SK-N-MC (cell line): ENCODE data around the gene BRD3.

ENCODE experiments used
- DNase-seq: peaks from one replicate; pipeline ENCODE4 v3.0.0-alpha.2; 2011; ENCODE audit warnings: low read depth, low spot score
- H3K27ac ChIP-seq: fragments of 200-600 bp; sonication (generic); 2 replicates; pipeline ENCODE4 v1.5.1; 2016; ENCODE audit warnings: mixed run types
- H3K36me3 ChIP-seq: fragments of 200-600 bp; sonication (generic); 2 replicates; pipeline ENCODE4 v1.6.1; 2017; ENCODE audit warnings: antibody characterized with exemption, low read length, mixed read lengths; ENCODE audit not compliant: insufficient read depth
- H3K4me3 ChIP-seq: fragments of 200-600 bp; sonication (generic); 2 replicates; pipeline ENCODE4 v1.5.1; 2016
- H3K9ac ChIP-seq: fragments of 200-600 bp; sonication (generic); 2 replicates; pipeline ENCODE4 v1.8.0; 2017; ENCODE audit warnings: mixed run types, mixed read lengths; ENCODE audit not compliant: insufficient read length
- H3K9me3 ChIP-seq: fragments of 200-600 bp; sonication (generic); 2 replicates; pipeline ENCODE4 v1.6.1; 2017; ENCODE audit warnings: low read depth, mild to moderate bottlenecking, antibody characterized with exemption, low read length, moderate library complexity, mixed read lengths
- EZH2 ChIP-seq: fragments of 200-600 bp; sonication (generic); IDR thresholded peaks from one replicate; pipeline ENCODE4 v1.6.1; 2017; ENCODE audit warnings: antibody characterized with exemption
- FOXP2 ChIP-seq: optimal IDR thresholded peaks from 2 replicates; pipeline ENCODE3; 2011; ENCODE audit warnings: mild to moderate bottlenecking, moderate library complexity; ENCODE audit not compliant: insufficient read depth; ENCODE audit errors: extremely low read length, control extremely low read depth
- POLR2AphosphoS5 ChIP-seq: IDR thresholded peaks from 2 replicates; pipeline ENCODE4 v1.6.1; 2012; ENCODE audit warnings: mild to moderate bottlenecking, low read depth, low read length, borderline replicate concordance

Gene BRD3

GRCh38 chr9:134057751-134058701 is 9.8 kb downstream of the BRD3 start:
- DNase-seq, result no peak
- TF ChIP-seq EZH2, result no peak
- no peak for TF ChIP-seq FOXP2
- TF ChIP-seq POLR2AphosphoS5, result no peak
- H3K4me3 ChIP-seq, result no peak overlapping the region
- H3K27ac ChIP-seq, result no peak overlapping the region
- H3K9me3 ChIP-seq, result no peaks in the 10 kb centered on the region
- H3K9ac ChIP-seq, result no peak overlapping the region
- peaks cover 1% of the 10 kb centered on the region; the same call in 1 of the 2 replicates for H3K36me3 ChIP-seq

DNA sequence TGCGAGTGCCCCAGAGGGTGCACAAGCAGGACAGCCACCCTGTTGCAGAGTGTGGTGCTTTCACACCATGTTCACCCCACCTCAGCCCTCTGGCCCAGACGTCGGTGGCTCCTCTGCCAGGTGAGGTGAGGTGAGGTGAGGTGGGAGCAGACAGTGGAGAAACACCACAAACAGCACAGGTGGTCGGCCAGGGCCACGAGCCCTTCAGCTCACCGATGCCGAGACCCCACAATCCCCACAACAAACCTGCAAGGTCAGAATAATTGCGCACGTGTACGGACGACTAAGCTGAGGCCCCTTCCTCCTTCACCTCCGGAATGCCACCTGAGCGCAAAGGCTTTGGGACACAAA is 10.5 kb downstream of the BRD3 start:
- H3K36me3 ChIP-seq, result peaks cover 9% of the 10 kb centered on the region; the same call in 1 of the 2 replicates
- no peaks in the 10 kb centered on the region for H3K9me3 ChIP-seq
- H3K27ac ChIP-seq, result no peak overlapping the region
- no peak overlapping the region for H3K4me3 ChIP-seq
- no peak overlapping the region for H3K9ac ChIP-seq
- no peak for DNase-seq
- no peak for TF ChIP-seq FOXP2
- TF ChIP-seq POLR2AphosphoS5, result no peak
- TF ChIP-seq EZH2, result no peak

- no peaks in the 10 kb centered on the region for H3K9me3 ChIP-seq
- H3K9ac ChIP-seq, result no peak overlapping the region
- no peak overlapping the region for H3K27ac ChIP-seq
- no peak overlapping the region for H3K4me3 ChIP-seq
- H3K36me3 ChIP-seq, result peaks cover 12% of the 10 kb centered on the region; the same call in 1 of the 2 replicates
- TF ChIP-seq FOXP2 (no peak), POLR2AphosphoS5 (no peak), EZH2 (no peak)
- DNase-seq, result no peak
These were observed 11.1 kb downstream of the BRD3 start for GRCh38 chr9:134056483-134057306.

DNA sequence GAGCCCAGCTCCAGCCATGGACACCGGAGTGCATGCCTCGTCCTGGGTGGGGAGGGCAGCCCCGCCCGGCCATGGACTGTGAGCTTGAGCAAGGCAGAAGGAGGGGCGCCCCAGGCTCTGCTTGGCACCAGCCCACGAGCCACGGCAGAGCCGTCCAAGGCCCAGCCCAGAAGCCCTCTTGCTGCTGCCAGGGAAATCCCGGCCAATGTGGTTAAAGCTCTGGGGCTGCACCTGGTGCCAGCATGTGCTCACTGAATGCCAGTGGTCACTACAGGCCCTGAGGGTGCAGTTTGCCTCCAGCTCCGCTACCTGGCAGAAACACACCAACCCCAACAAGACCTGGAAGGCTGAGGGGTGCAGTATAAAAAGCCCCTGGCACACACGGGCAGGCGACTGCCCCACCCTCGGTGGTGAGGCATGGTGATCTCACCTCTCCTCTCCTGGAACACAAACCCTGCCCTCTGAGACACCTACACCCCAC is 11.8 kb downstream of the BRD3 start:
- DNase-seq, result no peak
- Histone ChIP-seq H3K4me3 (no peak overlapping the region), H3K36me3 (peaks cover 18% of the 10 kb centered on the region; the same call in 1 of the 2 replicates), H3K9ac (no peak overlapping the region), H3K9me3 (no peaks in the 10 kb centered on the region), H3K27ac (no peak overlapping the region)
- TF ChIP-seq EZH2 (no peak), FOXP2 (no peak), POLR2AphosphoS5 (no peak)

DNA sequence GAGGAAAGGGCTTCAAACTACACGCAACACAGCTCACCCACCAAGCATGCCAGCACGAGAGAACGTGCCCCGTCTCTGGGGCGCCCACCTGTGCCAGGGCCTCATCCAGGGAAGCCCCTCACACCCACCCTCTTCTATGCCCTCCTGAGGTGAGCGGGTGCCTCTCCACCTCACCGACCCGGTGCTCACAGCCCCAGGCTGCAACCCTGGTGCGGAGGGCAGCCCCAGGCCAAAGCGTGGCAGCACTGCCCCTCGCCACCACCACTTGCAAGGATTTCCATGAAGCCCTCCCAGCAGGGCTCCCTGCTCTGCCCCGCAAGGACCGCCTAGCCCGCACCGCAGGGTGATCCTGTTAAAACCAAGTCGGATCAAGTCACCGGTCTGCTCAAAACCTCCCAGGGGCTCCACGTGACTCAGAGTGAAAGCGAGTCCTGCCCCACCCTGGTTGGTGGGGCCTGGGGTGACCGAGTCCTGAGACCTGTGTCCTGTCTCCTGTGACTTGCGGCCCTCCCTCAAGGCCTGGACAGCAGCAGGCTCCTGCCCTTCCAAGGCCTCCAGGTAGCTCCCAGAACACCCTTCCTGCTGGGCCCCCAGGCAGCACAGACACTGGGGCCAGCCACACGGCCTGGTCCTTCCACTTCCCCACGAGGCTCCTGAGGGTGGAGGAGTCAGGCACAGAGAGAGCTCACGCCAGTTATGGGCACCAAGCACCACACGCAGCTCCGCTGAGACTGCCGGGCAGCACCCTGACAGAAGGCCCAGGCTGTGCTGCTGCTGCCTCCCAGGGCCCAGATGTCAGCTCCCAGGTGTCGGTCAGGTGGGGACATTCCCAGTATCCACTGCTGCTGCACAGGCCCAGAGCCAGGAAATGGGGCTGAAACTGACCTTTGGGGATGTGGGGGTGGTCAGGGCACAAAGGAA is 12.7 kb downstream of the BRD3 start:
- H3K4me3 ChIP-seq, result no peak overlapping the region
- no peak for DNase-seq
- H3K27ac ChIP-seq, result no peak overlapping the region
- H3K36me3 ChIP-seq, result peaks cover 23% of the 10 kb centered on the region; the same call in 1 of the 2 replicates
- no peaks in the 10 kb centered on the region for H3K9me3 ChIP-seq
- H3K9ac ChIP-seq, result no peak overlapping the region
- TF ChIP-seq EZH2, result no peak

GRCh38 chr9:134053941-134054761 is 13.7 kb downstream of the BRD3 start:
- no peak overlapping the region for H3K27ac ChIP-seq
- H3K36me3 ChIP-seq, result peaks cover 27% of the 10 kb centered on the region; the same call in 1 of the 2 replicates
- DNase-seq, result no peak
- H3K9me3 ChIP-seq, result no peaks in the 10 kb centered on the region
- no peak for TF ChIP-seq EZH2
- no peak for TF ChIP-seq POLR2AphosphoS5
- no peak for TF ChIP-seq FOXP2
- H3K9ac ChIP-seq, result no peak overlapping the region
- no peak overlapping the region for H3K4me3 ChIP-seq

- no peak for DNase-seq
- Histone ChIP-seq H3K9me3 (no peaks in the 10 kb centered on the region), H3K4me3 (no peak overlapping the region), H3K27ac (no peak overlapping the region), H3K36me3 (peaks cover 27% of the 10 kb centered on the region; the same call in 1 of the 2 replicates), H3K9ac (no peak overlapping the region)
- TF ChIP-seq POLR2AphosphoS5 (no peak), EZH2 (no peak), FOXP2 (no peak)
These were observed 14.4 kb downstream of the BRD3 start for GRCh38 chr9:134053401-134053871.
